Raji (cell line): ENCODE measurements around the gene CD302.

Experiments
- POLR2A ChIP-seq: IDR thresholded peaks from 2 replicates; pipeline ENCODE4 v1.6.1; 2011; ENCODE audit warnings: low read depth, low read length, control low read depth; ENCODE audit not compliant: insufficient read depth

The CD302 gene

DNA sequence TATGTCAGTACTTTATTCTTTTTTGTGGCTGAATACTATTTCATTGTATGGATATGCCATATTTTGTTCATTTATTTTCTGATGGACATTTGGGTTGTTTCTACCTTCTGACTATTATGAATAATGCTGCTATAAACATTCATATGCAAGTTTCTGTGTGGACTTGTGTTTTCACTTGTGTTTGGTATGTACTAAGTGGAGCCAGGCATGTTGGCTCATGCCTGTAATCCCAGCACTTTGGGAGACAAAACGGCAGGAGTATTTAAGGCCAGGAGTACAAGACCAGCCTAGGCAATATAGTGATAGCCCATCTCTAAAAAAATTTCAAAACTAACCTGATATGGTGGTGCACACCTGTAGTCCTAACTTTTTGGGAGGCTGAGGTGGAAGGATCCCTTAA is 62.4 kb downstream of the CD302 start:
- TF ChIP-seq POLR2A = no peak

DNA sequence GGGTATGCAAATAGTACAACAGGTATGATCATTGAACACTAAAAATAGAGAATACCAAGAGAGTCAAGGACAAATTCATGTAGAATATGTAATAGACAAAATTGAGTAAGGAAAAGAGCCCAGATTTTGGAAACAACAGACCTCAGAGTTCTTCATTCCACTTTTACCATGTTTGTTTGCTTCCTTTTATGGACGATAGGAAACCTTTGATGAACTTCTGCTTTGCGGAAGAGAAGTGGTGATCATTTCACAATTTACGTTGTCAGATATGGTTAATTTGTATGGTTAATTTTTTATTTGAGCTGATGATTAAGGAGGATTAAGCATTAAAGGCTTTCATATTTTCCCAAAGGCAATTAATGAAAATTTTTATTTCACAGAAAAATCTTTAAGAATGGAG is 69.4 kb downstream of the CD302 start:
- TF ChIP-seq POLR2A = no peak

DNA sequence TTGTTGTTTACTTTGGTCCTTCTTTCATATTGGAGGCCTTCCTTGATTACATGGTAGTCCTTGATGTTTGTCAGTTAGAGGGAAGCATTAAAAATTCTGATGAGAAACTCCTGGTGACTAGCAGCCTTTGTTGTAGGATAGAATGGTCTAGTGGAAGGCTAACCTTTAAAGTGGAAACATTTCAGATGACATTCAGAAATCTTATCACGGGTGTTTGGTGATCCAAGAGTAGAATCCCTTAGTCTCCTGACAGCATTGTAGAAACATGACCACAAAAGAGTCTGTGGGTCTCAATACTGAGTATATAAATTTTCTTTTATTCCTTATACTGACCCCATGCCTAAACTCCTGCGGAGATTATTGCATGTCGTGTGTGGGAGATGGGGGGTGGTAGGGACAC is 72.3 kb downstream of the CD302 start:
- TF ChIP-seq POLR2A = no peak

DNA sequence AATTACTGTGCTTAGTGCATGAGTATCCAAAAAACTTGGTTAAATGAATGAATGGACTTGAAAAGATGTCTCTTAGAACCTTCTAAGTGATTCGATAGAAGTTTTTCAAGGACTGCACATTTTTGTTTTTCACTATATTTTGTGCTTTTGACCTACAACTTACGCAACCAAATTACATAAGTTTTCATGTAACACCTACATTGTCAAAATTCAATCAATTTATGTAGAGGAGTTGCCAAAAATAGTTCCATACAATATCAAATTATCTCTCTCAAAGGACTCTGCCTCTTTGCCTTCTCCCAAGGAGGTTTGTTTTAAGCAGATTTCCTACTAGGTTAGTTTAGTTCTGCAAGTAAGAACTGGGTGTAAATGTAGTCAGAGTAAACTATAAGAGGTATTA is 75.4 kb downstream of the CD302 start:
- TF ChIP-seq POLR2A = no peak

DNA sequence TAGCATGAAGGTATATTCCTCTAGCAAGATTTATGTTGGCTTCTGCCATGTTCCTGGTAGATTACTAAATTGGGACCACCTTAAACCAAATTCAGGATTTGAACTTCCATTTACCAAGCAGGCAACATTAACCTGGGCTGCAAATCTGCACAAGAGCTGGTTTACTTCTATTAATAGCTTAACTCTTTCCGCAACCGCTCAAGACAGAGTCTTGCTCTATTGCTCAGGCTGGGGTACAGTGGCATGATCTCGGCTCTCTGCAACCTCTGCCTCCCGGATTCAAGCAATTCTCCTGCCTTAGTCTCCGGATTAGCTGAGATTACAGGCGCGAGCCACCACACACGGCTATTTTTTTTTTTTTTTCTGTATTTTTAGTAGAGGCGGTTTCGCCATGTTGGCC is 77.3 kb downstream of the CD302 start:
- TF ChIP-seq POLR2A = no peak
